GM23338 (cell line): ENCODE results near the gene RPAP2. TPM values are rescaled to one million over a fixed set of nuclear protein-coding genes. Genes with fewer than 3 reads are reported as not detected.

Experiments used
- ATAC-seq: fragments of 200-7000 bp; cut with Tn5 transposase; 3 replicates; pipeline ENCODE4 v1.9.1; 2020
- DNase-seq: peaks from one replicate; pipeline ENCODE4 v3.0.0-alpha.2; 2015; ENCODE audit warnings: low spot score
- H2AFZ ChIP-seq: fragments of 200-600 bp; sonication (generic); 2 replicates; pipeline ENCODE4 v1.8.0; 2016; ENCODE audit warnings: antibody characterized with exemption, mild to moderate bottlenecking, moderate library complexity
- H3F3A ChIP-seq: fragments of 200-600 bp; sonication (generic); replicated peaks from 2 replicates; pipeline ENCODE4 v1.8.0; 2017; ENCODE audit warnings: antibody characterized with exemption, mixed run types, low read depth
- H3K27ac ChIP-seq: fragments of 200-600 bp; sonication (generic); 2 replicates; pipeline ENCODE4 v1.6.1; 2016; ENCODE audit warnings: low read depth
- H3K27me3 ChIP-seq: fragments of 200-600 bp; sonication (generic); 2 replicates; pipeline ENCODE4 v1.8.0; 2016; ENCODE audit warnings: mild to moderate bottlenecking, mixed run types, moderate library complexity; ENCODE audit not compliant: insufficient read depth
- H3K36me3 ChIP-seq: fragments of 200-600 bp; sonication (generic); 2 replicates; pipeline ENCODE4 v1.8.0; 2016; ENCODE audit warnings: mild to moderate bottlenecking; ENCODE audit not compliant: insufficient read depth
- H3K4me1 ChIP-seq: fragments of 200-600 bp; sonication (generic); 2 replicates; pipeline ENCODE4 v1.8.0; 2016; ENCODE audit warnings: mild to moderate bottlenecking, moderate library complexity; ENCODE audit not compliant: insufficient read depth
- H3K4me2 ChIP-seq: fragments of 200-600 bp; sonication (generic); 2 replicates; pipeline ENCODE4 v1.7.1; 2017; ENCODE audit warnings: mixed run types
- H3K4me3 ChIP-seq: fragments of 200-600 bp; sonication (generic); 2 replicates; pipeline ENCODE4 v1.6.1; 2016; ENCODE audit warnings: mixed run types
- H3K79me2 ChIP-seq: fragments of 200-600 bp; sonication (generic); replicated peaks from 2 replicates; pipeline ENCODE4 v1.8.0; 2017; ENCODE audit warnings: mild to moderate bottlenecking; ENCODE audit not compliant: insufficient read depth
- H3K9me2 ChIP-seq: fragments of 200-600 bp; sonication (generic); 2 replicates; pipeline ENCODE4 v1.8.0; 2017; ENCODE audit not compliant: insufficient read depth
- H4K20me1 ChIP-seq: fragments of 200-600 bp; sonication (generic); replicated peaks from 2 replicates; pipeline ENCODE4 v1.8.0; 2017; ENCODE audit warnings: mild to moderate bottlenecking; ENCODE audit not compliant: insufficient read depth
- H3K27ac Mint-ChIP-seq: 2 replicates; pipeline ENCODE4 v1.8.0; 2020; ENCODE audit warnings: inconsistent platforms, mild to moderate bottlenecking, moderate library complexity, mixed read lengths
- H3K27me3 Mint-ChIP-seq: 3 replicates; pipeline ENCODE4 v1.8.0; 2022; ENCODE audit warnings: low read depth, mild to moderate bottlenecking, moderate library complexity, mixed read lengths, inconsistent platforms; ENCODE audit not compliant: insufficient read depth, poor library complexity
- H3K36me3 Mint-ChIP-seq: 3 replicates; pipeline ENCODE4 v1.8.0; 2021; ENCODE audit warnings: low read depth, mild to moderate bottlenecking, inconsistent platforms, moderate library complexity, mixed read lengths
- H3K4me1 Mint-ChIP-seq: 3 replicates; pipeline ENCODE4 v1.8.0; 2020; ENCODE audit warnings: mild to moderate bottlenecking, inconsistent platforms, mixed read lengths
- H3K4me3 Mint-ChIP-seq: 3 replicates; pipeline ENCODE4 v1.8.0; 2021; ENCODE audit warnings: moderate library complexity, mild to moderate bottlenecking, inconsistent platforms, mixed read lengths
- H3K9me3 Mint-ChIP-seq: 3 replicates; pipeline ENCODE4 v1.8.0; 2020; ENCODE audit warnings: moderate library complexity, mild to moderate bottlenecking, inconsistent platforms, mixed read lengths
- CTCF ChIP-seq, 2 experiments: fragments of 200-600 bp in 1 of 2; sonication (generic) in 1 of 2; conservative IDR thresholded peaks; 2 replicates each; pipeline versions ENCODE4 v1.5.1 to v1.6.1; 2016 to 2017; ENCODE audit warnings: antibody characterized with exemption in 2 of 2, low read depth in 2 of 2, mild to moderate bottlenecking in 2 of 2, moderate library complexity in 1 of 2
- EZH2 ChIP-seq: fragments of 200-600 bp; sonication (generic); IDR thresholded peaks from one replicate; pipeline ENCODE4 v1.8.0; 2017; ENCODE audit warnings: antibody characterized with exemption, mild to moderate bottlenecking, low read depth; ENCODE audit not compliant: unreplicated experiment
- POLR2AphosphoS5 ChIP-seq: IDR thresholded peaks from 2 replicates; pipeline ENCODE4 v1.6.1; 2016; ENCODE audit warnings: antibody characterized with exemption, low read depth
- ZNF114 ChIP-seq: fragments of 250-450 bp; sonication (Bioruptor Pico); IDR thresholded peaks from 2 replicates; pipeline ENCODE4 v1.5.0; 2020; ENCODE audit warnings: mild to moderate bottlenecking, moderate library complexity
- ZNF462 ChIP-seq: fragments of 250-450 bp; sonication (Bioruptor Pico); IDR thresholded peaks from 2 replicates; pipeline ENCODE4 v1.5.0; 2020; ENCODE audit warnings: mild to moderate bottlenecking, moderate library complexity
- polyA plus RNA-seq: library from polyadenylated mRNA; unstranded; fragments of >200 nt; fragmentation: Nextera tagmentation; extraction: Ambion mirVana; gene quantifications from 2 replicates; pipeline ENCODE4 v1.2.1, GENCODE V29; 2016
- total RNA-seq: library from RNA; depleted of rRNA; stranded (reverse); fragments of >200 nt; shearing (Covaris generic); gene quantifications from 2 replicates; pipeline ENCODE4 v1.2.3, GENCODE V29; 2014

Gene RPAP2
- total and polyA plus RNA-seq, 2 experiments from 2014 or later, result 26.6 to 30.4 TPM

GRCh38 chr1:92447033-92447681, 148.3 kb downstream of the RPAP2 start (continued):
- TF ChIP-seq ZNF462 (CRISPR knock-in tag), result peak; percentile 33; the same call in 1 of the 2 replicates
- no peak for TF ChIP-seq ZNF114 (CRISPR knock-in tag)

GRCh38 chr1:92447976-92448375, 149.1 kb downstream of the RPAP2 start:
- no peaks in the 10 kb centered on the region for H3K36me3 Mint-ChIP-seq
- Histone ChIP-seq H3K79me2 (no peaks in the 10 kb centered on the region), H3K4me2 (no peak overlapping the region), H3K4me3 (no peak overlapping the region), H4K20me1 (no peaks in the 10 kb centered on the region), H3K27ac (no peak overlapping the region), H3K27me3 (no peaks in the 10 kb centered on the region), H3K36me3 (no peaks in the 10 kb centered on the region; the same call in 1 of the 2 replicates), H3F3A (no peaks in the 10 kb centered on the region), H3K4me1 (peaks cover 3% of the 10 kb centered on the region; the same call in 1 of the 2 replicates), H2AFZ (no peak overlapping the region), H3K9me2 (no peaks in the 10 kb centered on the region)
- H3K27ac Mint-ChIP-seq, result no peak overlapping the region
- H3K9me3 Mint-ChIP-seq, result no peaks in the 10 kb centered on the region
- DNase-seq (no peak), ATAC-seq (no peak)
- no peaks in the 10 kb centered on the region for H3K27me3 Mint-ChIP-seq
- H3K4me3 Mint-ChIP-seq, result no peak overlapping the region
- H3K4me1 Mint-ChIP-seq, result peaks cover 14% of the 10 kb centered on the region
- TF ChIP-seq EZH2, result no peak
- TF ChIP-seq ZNF462 (CRISPR knock-in tag), result no peak
- TF ChIP-seq CTCF (conservative IDR thresholded peaks at IDR 0.05; ENCODE audit: low read depth in 2 of 2), result no peak
- no peak for TF ChIP-seq POLR2AphosphoS5
